NCI-H2171 treated with DMSO at 0.1 percent for 48 hours (cell line): ENCODE data around the gene TSC2.

ENCODE experiments used
- DNase-seq: peaks from one replicate; lab custom pipeline; 2025; lab: John Stamatoyannopoulos, UW

TSC2 gene

GRCh38 chr16:2047330-2048115 is at the start of gene TSC2, which contains the start of gene NTHL1:
TSS of gene TSC2 (plus strand) at chr16:2047985. CDS start at chr16:2048616, 631 bp downstream.
TSS of gene NTHL1 (minus strand) at chr16:2047834. CDS start at chr16:2047823, 11 bp downstream.
- peak; percentile 94 for DNase-seq

- DNase-seq = no peak
Measured at GRCh38 chr16:1998360-1998835, 49.4 kb upstream of the TSC2 start.

- no peak for DNase-seq
Measured at GRCh38 chr16:1998852-1999801, 48.7 kb upstream of the TSC2 start.

DNA sequence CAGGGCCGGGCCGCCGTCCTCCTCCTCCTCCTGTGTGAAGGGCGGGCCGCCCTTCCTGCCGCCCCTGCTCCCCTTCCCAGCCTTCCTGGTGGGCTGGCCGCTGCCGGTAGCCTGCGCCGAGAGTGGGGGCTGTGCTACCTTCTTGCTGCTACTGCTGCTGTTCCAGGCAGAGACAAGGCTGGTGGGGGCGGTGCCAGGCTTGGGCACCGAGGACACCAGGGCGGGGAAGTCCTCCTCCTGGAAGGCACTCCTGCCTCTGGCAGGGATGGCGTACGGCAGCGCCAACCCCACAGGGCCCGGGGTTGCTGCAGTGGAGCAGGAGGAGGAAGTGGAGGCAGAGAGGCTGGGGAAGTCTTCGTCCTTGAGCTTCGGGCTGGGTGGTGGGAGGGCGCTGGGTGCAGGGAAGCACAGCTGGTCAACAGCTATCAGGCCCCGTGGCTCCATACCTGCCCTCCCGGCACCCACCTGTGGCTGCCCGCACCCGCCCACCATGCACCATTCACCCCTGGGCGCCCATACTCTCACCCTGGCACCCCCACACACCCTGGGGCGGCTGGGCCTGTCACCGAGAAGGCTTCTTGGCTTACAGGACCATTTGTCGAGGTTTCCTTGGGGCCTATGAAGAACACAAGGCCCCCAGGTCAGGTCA is 47.8 kb upstream of the TSC2 start:
- no peak for DNase-seq

DNA sequence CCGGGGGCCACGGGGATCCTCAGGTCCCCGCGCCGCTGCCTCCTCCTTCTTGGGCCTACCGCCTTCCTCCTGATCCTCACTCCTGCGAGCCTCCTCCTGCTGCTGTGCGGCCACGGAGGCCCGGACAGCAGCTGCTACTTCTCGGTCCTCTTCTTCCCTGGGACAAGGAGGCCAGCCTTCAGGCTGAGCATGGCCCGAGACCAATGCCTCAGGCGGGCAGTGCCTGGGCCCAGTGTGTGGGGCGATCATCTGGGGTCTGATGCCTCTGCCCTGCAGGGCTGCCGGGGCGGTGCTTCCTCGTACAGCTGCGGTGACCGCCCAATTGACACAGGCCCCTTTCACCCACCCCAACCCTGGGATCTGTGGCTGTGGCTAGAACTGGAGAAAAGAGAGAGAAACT is 46.8 kb upstream of the TSC2 start:
- no peak for DNase-seq

DNA sequence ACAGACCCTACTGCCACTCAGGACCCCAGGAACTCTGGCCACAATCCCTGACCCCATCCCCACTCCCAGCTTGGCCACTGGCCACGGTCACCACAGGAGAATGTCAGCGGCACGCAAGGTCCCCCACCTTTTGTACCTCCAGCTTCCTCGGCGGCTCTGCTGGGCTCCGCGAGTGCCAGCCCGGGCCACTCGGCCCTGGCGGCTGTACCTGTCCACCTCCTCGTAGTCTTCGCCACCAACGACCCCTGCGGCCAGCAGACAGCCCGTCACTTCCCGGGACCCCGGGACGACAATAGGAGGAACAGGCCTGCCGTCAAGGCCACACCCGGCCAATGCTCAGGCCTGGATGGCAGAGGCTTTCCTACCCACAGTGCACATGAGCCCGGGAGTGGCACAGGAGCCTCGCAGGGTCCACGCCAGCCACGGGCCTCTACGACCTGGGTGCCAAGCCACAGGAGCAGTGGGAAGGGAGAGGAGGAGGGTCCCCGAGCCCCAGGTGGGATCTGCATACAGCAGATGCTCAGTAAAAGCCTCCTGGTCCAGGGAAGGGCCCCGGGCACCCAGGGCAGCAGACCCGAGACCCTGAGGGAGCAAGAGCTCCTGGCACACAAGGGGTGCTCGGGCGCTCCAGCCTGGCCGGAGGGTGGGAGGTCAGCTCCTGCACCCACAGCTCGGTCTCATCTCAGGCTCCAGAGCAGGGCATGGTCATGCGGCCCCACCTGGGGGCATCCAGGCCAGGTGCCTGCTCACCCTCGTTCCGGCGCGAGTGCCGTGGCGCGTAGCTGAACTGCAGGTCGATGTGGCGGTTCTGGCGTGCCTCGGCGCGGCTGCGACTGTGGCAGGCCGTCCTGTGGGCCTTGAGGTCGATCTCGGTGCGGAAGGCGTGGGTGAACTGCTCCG is 46.1 kb upstream of the TSC2 start:
- DNase-seq = no peak

DNA sequence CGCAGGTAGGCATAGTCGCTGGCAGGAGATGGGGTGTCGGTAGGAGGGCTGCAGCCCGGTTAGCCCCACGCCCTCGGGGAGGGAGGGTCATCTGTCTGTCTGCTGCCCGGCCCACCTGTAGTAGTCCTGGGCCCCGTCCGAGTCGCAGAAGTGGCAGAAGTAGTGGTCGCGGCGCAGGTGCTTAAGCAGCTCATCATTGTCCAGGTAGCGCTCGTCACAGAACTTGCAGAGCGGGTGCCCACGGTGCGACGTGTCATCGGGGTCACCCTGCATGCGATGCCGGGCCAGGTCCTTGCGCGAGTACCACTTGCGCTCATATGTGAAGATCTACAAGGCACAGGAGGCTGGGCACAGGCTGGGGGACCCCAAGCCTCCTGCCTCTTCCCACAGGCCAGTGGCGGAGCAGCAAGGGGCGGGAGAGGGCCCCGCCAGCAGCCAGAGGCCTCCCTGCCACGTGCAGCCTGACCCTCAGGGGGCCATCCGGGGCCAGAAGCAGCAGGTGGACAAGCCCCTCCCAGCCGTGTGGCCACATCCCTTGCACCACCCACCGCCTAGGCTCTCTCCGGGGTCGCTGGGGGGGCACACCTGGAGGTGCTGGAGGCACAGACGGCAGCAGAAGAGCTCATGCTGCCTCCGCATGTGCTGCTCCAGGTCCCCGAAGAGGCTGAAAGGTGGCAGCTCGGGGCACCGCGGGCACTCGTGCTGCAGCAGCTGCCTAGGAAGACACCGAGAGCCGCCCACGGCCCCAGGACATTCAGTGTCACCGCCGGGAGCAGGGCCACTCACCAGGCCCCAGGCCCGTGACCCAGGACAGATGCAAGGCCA is 45.2 kb upstream of the TSC2 start:
- no peak for DNase-seq

GRCh38 chr16:2003231-2003826 is 44.5 kb upstream of the TSC2 start:
- DNase-seq = no peak

GRCh38 chr16:2003827-2004641 is 43.8 kb upstream of the TSC2 start:
- peak; percentile 94 for DNase-seq

DNA sequence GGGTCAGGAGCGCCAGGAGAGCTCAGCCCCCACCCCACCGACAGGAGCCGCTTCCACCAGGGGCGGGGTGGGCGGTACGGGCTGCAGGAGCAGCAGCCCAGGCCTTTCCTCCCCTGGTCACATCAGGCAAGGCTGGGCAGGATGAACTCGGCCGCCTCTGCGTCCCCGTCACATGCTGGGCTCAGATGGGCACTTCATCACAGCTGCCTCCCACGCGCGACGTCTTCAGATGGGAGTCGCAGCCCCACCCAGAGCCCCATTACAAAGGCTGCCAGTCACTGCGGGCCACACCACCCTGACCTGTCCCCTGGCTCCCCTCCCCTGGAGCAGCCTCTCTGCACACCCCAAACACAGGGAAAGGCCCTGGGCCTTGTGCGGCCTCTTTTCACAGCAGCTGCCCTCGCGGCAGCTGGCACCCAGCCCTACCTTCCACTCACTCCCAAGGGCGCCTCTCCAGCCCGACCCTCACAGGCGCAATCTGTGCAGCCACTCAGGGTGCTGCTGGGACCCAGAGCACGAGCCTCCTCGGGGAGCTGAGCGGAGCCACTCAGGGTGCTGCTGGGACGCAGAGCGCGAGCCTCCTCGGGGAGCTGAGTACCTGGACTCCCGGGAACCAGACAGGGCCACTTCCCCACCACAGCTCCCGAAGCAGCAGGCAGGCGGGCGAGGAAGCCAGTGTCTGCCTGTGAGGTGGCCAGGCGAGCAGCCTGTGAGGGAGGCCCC is 42.8 kb upstream of the TSC2 start:
- peak; percentile 60 for DNase-seq

DNA sequence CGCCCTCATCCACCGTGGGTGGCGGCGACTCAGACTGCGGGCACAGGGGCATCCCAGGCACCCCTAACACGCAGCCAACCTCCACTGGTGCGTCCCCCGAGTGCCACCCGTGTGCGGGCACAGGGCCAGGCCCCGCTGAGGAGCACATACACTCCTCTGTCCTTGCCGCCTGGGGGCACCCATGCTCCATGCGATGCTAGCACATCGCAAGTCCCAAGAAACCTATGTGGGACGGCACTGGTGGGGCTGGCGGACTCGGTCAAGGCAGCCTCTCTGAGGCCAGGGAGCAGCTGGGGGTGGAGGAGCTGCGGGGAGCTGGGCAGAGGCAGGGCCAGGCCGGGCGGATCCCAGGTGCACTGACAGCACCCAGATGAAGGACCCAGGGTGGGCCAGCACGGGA is 42.1 kb upstream of the TSC2 start:
- DNase-seq = peak; percentile 29

DNA sequence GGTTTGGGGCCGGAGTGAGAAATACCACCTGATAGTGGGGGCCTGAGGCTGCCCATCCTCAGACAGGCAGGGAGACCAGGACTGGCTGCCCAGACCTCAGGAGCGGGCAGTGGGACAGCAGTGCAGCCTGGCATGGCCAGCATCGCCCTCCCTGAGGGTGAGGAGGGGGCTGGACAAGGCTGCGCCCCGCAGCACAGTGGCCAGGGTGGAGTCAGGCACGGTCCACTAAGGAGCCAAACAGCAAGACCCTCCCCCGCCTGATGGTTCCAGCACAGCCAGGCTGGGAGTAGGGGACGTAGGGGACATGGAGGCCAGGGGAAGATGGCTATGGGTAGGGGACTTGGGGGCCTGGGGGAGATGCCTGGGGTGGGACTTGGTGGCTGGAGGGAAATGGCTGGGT is 41.5 kb upstream of the TSC2 start:
- DNase-seq = no peak

GRCh38 chr16:2007081-2007836 is 40.5 kb upstream of the TSC2 start:
- no peak for DNase-seq

- peak; percentile 3 for DNase-seq
Measured at GRCh38 chr16:2008009-2008526, 39.7 kb upstream of the TSC2 start.

GRCh38 chr16:2008631-2009163 is 39.1 kb upstream of the TSC2 start:
- no peak for DNase-seq

- DNase-seq = no peak
Measured at GRCh38 chr16:2009164-2009711, 38.5 kb upstream of the TSC2 start.
